B cell (primary cell): ENCODE measurements around the gene SLC26A1. TPM values are rescaled to one million over a fixed set of nuclear protein-coding genes. Genes with fewer than 3 reads are reported as not detected.

ENCODE experiments used
- ATAC-seq: fragments of 200-7000 bp; cut with Tn5 transposase; one replicate; pipeline ENCODE4 v1.10.0; 2021; ENCODE audit warnings: low read depth, mild to moderate bottlenecking, moderate number of reproducible peaks, moderate library complexity
- CTCF ChIA-PET: fragments of 350-600 bp; sonication (Branson Sonifier 250); formaldehyde crosslinking; loops from one replicate; lab custom pipeline; 2021; ENCODE audit warnings: antibody characterized with exemption, inconsistent platforms; lab: Charles Lee
- POLR2A ChIA-PET: fragments of 350-600 bp; sonication (Branson Sonifier 250); formaldehyde crosslinking; loops from one replicate; lab custom pipeline; 2021; ENCODE audit warnings: antibody characterized with exemption; lab: Charles Lee
- DNase-seq: peaks from one replicate; pipeline ENCODE4 v3.0.0; 2013
- H2AFZ ChIP-seq: 2 replicates; pipeline ENCODE4 v1.6.1; 2012; ENCODE audit warnings: mild to moderate bottlenecking, low read depth, low read length; ENCODE audit not compliant: insufficient read depth, poor library complexity, severe bottlenecking
- H3K27ac ChIP-seq, 2 donors: 1 replicate in 1 of 2; 2 replicates in 1 of 2; pipeline ENCODE4 v1.5.1; 2012 to 2013; ENCODE audit warnings: low read length in 2 of 2, mild to moderate bottlenecking in 2 of 2, moderate library complexity in 1 of 2
- H3K27me3 ChIP-seq, 4 experiments: fragments of 200-600 bp in 1 of 4; sonication (generic) in 1 of 4; replicated peaks in 1 of 4; 1 replicate in 2 of 4; 2 replicates in 2 of 4; pipeline versions ENCODE4 v1.6.1 to v1.7.0; 2013 to 2016; ENCODE audit warnings: low read length in 3 of 4, mild to moderate bottlenecking in 2 of 4, mixed read lengths in 1 of 4, moderate library complexity in 1 of 4; ENCODE audit not compliant: insufficient read depth in 4 of 4, control insufficient read depth in 3 of 4; ENCODE audit errors: control extremely low read depth in 1 of 4
- H3K36me3 ChIP-seq, 2 experiments: replicated peaks in 1 of 2; 1 replicate in 1 of 2; 2 replicates in 1 of 2; pipeline versions ENCODE4 v1.6.1 to v1.7.1; 2013; ENCODE audit warnings: low read length in 1 of 2; ENCODE audit not compliant: insufficient read depth in 2 of 2, control insufficient read depth in 1 of 2; ENCODE audit errors: control extremely low read depth in 1 of 2, extremely low read depth in 1 of 2
- H3K4me1 ChIP-seq, 2 donors: fragments of 200-600 bp in 1 of 2; sonication (generic) in 1 of 2; 1 replicate in 1 of 2; 2 replicates in 1 of 2; pipeline versions ENCODE4 v1.5.1 to v1.6.1; 2013 to 2017; ENCODE audit warnings: low read length in 2 of 2; ENCODE audit not compliant: control insufficient read depth in 2 of 2, insufficient read depth in 2 of 2
- H3K4me2 ChIP-seq: replicated peaks from 2 replicates; pipeline ENCODE3; 2012; ENCODE audit warnings: mild to moderate bottlenecking, low read depth, low read length; ENCODE audit not compliant: poor library complexity, severe bottlenecking
- H3K4me3 ChIP-seq, 5 experiments: fragments of 200-600 bp in 1 of 5; sonication (generic) in 1 of 5; 1 replicate in 3 of 5; 2 replicates in 2 of 5; pipeline versions ENCODE4 v1.5.1 to v1.7.0; 2011 to 2016; ENCODE audit warnings: low read length in 4 of 5, mild to moderate bottlenecking in 4 of 5, low read depth in 2 of 5, control low read depth in 1 of 5, moderate library complexity in 1 of 5; ENCODE audit not compliant: insufficient read depth in 1 of 5; ENCODE audit errors: control extremely low read depth in 1 of 5, extremely low read depth in 1 of 5
- H3K79me2 ChIP-seq: fragments of 200-600 bp; sonication (generic); one replicate; pipeline ENCODE4 v1.6.0; 2016; ENCODE audit warnings: low read length; ENCODE audit not compliant: control insufficient read depth, insufficient read depth
- H3K9ac ChIP-seq: fragments of 200-600 bp; sonication (generic); 2 replicates; pipeline ENCODE4 v1.6.1; 2017; ENCODE audit warnings: mild to moderate bottlenecking, low read length, moderate library complexity
- H3K9me3 ChIP-seq, 3 donors: one replicate each; pipeline versions ENCODE4 v1.6.1 to v1.7.1; 2013; ENCODE audit warnings: low read length in 2 of 3; ENCODE audit not compliant: control insufficient read depth in 2 of 3, insufficient read depth in 1 of 3; ENCODE audit errors: control extremely low read depth in 1 of 3
- H4K20me1 ChIP-seq: 2 replicates; pipeline ENCODE4 v1.6.0; 2012; ENCODE audit warnings: mild to moderate bottlenecking, low read length; ENCODE audit not compliant: insufficient read depth, control insufficient read depth, poor library complexity, severe bottlenecking
- H3K27ac Mint-ChIP-seq: one replicate; pipeline ENCODE4 v1.8.0; 2021; ENCODE audit warnings: mixed read lengths
- H3K27me3 Mint-ChIP-seq: one replicate; pipeline ENCODE4 v1.8.0; 2021; ENCODE audit warnings: mixed read lengths
- H3K4me1 Mint-ChIP-seq: one replicate; pipeline ENCODE4 v1.8.0; 2021; ENCODE audit warnings: mixed read lengths
- H3K4me3 Mint-ChIP-seq: one replicate; pipeline ENCODE4 v1.8.0; 2021; ENCODE audit warnings: mixed read lengths
- H3K9me3 Mint-ChIP-seq: one replicate; pipeline ENCODE4 v1.8.0; 2022; ENCODE audit warnings: mixed read lengths; ENCODE audit not compliant: insufficient read depth
- CTCF ChIP-seq: fragments of 200-600 bp; IDR thresholded peaks from one replicate; pipeline ENCODE4 v1.8.0; 2022; ENCODE audit warnings: antibody characterized with exemption, mild to moderate bottlenecking
- EZH2 ChIP-seq: IDR thresholded peaks from 2 replicates; pipeline ENCODE4 v1.6.1; 2012; ENCODE audit warnings: borderline replicate concordance, low read depth, mild to moderate bottlenecking, moderate library complexity, low read length; ENCODE audit not compliant: insufficient read depth, poor library complexity, severe bottlenecking
- WGBS: methylation state at CpG from one replicate; pipeline ENCODE4 v1.1.5; 2013; ENCODE audit warnings: missing lambda C conversion rate; ENCODE audit not compliant: insufficient coverage; 5-methylcytosine and 5-hydroxymethylcytosine counted together
- intact Hi-C: fragments of 100-400 bp; cut with micrococcal nuclease; formaldehyde crosslinking; loops from one replicate; pipeline ENCODE4 v1.10.0; 2022
- polyA plus RNA-seq: library from polyadenylated mRNA; depleted of rRNA; stranded (reverse); fragments of >200 nt; gene quantifications from 2 replicates; pipeline ENCODE4 v1.2.3, GENCODE V29; 2012
- total RNA-seq, 2 donors: library from RNA; stranded (reverse); fragments of 120-200 nt in 1 of 2; gene quantifications; 1 replicate in 1 of 2; 2 replicates in 1 of 2; pipeline versions ENCODE4 v1.2.3 to v1.2.4, GENCODE V29; 2013 to 2022

Gene SLC26A1
- total and polyA plus RNA-seq, 2 donors (not counting 1 experiment from before 2014, with no cell fraction given) = 0.03 to 1.1 TPM

GRCh38 chr4:1010395-1011021 is 17.3 kb upstream of the SLC26A1 start:
- DNase-seq (peak; percentile 79), ATAC-seq (peak; percentile 2)
- no peak for TF ChIP-seq CTCF
- no peak for TF ChIP-seq EZH2
- Histone ChIP-seq H3K4me3 (peak overlapping the region in 4 of 5 experiments; percentile 60 to 74 (median 66)), H3K4me1 (peaks cover 24 to 30% of the 10 kb centered on the region in 2 donors), H3K9me3 (peaks cover 0 to 8% (median 0%) of the 10 kb centered on the region in 3 donors), H2AFZ (peak overlapping the region; percentile 92), H3K27me3 (peaks cover 0 to 26% (median 12%) of the 10 kb centered on the region in 4 experiments), H3K27ac (peak overlapping the region; percentile 36 to 38), H3K4me2 (peak overlapping the region; percentile 100), H3K36me3 (no peaks in the 10 kb centered on the region), H4K20me1 (no peaks in the 10 kb centered on the region), H3K9ac (peak overlapping the region; percentile 83), H3K79me2 (no peaks in the 10 kb centered on the region)
- Mint-ChIP-seq H3K4me3 (peak overlapping the region; percentile 91), H3K27me3 (peaks cover 32% of the 10 kb centered on the region), H3K4me1 (peaks cover 20% of the 10 kb centered on the region), H3K27ac (peak overlapping the region; percentile 89), H3K9me3 (peaks cover 3% of the 10 kb centered on the region)
- intact Hi-C loops = loop anchor here (1.0 to 2.0 kb wide), 4 partner anchors 16 to 336 kb away; partner anchors contain the start of genes DGKQ, IDUA and UVSSA
- POLR2A ChIA-PET = interaction anchor here (0.6 to 2.0 kb wide), 4 partner anchors 10 to 23 kb away, joined by 3 to 13 read pairs (median 7); partner anchors contain the start of gene IDUA
- CTCF ChIA-PET = interaction anchor here (0.6 to 1.6 kb wide), 4 partner anchors 62 to 858 kb away, joined by 3 to 5 read pairs (median 4); no protein-coding TSS in a partner anchor
- WGBS = 4% methylated on average over 36 of the region's 36 CpGs
